GDM1 (cell line): ENCODE data around the gene UAP1L1.

ENCODE experiments used
- DNase-seq: peaks from one replicate; lab custom pipeline; 2025; lab: John Stamatoyannopoulos, UW

The UAP1L1 gene

GRCh38 chr9:137097761-137098462 is 20.6 kb downstream of the UAP1L1 start:
- no peak for DNase-seq

GRCh38 chr9:137099231-137099630 is 21.9 kb downstream of the UAP1L1 start:
- DNase-seq = no peak

DNA sequence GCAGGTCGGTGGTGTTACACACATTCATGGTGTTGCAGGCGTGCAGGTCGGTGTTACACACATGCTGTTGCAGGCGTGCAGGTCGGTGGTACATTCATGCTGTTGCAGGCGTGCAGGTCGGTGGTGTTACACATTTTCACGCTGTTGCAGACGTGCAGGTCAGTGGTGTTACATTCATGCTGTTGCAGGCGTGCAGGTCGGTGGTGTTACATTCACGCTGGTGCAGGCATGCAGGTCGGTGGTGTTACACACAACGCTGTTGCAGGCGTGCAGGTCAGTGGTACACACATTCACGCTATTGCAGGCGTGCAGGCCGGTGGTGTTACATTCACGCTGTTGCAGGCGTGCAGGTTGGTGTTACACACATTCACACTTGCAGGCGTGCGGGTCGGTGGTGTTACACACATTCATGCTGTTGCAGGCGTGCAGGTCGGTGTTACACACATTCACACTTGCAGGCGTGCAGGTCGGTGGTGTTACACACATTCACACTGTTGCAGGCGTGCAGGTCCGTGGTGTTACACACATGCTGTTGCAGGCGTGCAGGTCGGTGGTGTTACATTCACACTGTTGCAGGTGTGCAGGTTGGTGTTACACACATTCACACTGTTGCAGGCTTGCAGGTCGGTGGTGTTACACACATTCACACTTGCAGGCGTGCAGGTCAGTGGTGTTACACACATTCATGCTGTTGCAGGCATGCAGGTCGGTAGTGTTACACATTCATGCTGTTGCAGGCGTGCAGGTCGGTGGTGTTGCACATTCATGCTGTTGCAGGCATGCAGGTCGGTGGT is 26.1 kb downstream of the UAP1L1 start:
- no peak for DNase-seq

- DNase-seq = no peak
Observed at GRCh38 chr9:137105814-137106661, 28.7 kb downstream of the UAP1L1 start.

DNA sequence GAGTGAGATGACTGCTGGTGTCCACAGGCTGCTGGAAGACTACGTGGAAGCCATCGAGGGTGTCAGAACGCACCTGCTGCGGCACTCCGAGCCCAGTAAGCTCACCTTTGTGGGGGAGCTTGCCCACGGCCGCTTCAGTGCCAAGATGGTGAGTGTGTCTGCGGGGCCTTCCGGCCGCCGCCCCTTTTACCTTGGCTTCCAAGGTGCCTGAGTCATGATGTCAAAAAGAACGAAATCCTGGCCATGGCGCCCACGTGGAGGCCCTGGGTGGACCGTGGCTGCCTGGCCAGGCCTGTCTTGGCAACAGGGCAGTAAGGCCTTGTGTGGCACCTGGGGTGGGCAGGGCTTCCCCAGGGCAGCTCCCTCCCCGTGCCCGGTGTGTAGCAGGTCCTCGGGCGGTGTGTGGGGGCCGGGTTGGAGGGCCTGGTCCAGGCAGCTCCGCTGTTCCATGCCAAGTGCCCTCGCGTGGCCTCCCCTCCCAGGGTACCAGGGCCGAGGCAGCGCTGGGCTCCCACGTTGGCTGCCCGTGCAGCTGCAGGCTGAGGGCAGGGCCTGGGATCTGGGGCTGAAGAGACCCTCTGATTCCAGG is 29.4 kb downstream of the UAP1L1 start:
- no peak for DNase-seq

DNA sequence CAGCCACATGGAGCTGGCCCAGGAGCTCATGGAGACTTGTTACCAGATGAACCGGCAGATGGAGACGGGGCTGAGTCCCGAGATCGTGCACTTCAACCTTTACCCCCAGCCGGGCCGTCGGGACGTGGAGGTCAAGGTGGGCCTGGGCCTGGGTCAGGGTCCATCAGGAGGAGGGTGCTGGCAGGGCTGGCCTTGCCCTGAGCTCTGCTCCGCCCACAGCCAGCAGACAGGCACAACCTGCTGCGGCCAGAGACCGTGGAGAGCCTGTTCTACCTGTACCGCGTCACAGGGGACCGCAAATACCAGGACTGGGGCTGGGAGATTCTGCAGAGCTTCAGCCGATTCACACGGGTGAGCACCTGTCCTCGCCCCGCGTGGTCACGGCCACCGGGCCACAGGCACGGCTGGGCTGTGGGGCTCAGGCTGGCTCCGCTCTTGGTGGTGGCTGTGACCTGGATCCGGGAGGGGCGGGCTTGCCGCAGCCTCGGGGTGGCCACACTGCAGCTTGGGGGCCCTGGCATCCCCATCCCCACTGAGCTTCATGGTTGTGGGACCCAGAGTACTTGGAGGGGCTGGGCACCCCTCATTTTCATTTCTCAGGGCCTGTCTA is 30.1 kb downstream of the UAP1L1 start:
- DNase-seq = no peak

GRCh38 chr9:137107982-137108381 is 30.7 kb downstream of the UAP1L1 start:
- no peak for DNase-seq

DNA sequence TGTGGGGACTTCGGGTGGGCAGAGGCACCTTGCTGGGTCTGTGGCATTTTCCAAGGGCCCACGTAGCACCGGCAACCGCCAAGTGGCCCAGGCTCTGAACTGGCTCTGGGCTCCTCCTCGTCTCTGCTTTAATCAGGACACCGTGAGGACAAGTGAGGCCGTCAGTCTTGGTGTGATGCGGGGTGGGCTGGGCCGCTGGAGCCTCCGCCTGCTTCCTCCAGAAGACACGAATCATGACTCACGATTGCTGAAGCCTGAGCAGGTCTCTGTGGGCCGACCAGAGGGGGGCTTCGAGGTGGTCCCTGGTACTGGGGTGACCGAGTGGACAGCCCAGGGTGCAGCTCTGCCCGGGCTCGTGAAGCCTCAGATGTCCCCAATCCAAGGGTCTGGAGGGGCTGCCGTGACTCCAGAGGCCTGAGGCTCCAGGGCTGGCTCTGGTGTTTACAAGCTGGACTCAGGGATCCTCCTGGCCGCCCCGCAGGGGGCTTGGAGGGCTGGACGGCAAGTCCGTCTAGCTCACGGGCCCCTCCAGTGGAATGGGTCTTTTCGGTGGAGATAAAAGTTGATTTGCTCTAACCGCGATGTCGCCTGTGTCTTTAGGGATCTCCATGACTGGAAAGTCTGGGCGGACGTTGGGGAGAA is 31.4 kb downstream of the UAP1L1 start:
- no peak for DNase-seq

GRCh38 chr9:137109250-137110146 is 32.2 kb downstream of the UAP1L1 start:
- DNase-seq = no peak

DNA sequence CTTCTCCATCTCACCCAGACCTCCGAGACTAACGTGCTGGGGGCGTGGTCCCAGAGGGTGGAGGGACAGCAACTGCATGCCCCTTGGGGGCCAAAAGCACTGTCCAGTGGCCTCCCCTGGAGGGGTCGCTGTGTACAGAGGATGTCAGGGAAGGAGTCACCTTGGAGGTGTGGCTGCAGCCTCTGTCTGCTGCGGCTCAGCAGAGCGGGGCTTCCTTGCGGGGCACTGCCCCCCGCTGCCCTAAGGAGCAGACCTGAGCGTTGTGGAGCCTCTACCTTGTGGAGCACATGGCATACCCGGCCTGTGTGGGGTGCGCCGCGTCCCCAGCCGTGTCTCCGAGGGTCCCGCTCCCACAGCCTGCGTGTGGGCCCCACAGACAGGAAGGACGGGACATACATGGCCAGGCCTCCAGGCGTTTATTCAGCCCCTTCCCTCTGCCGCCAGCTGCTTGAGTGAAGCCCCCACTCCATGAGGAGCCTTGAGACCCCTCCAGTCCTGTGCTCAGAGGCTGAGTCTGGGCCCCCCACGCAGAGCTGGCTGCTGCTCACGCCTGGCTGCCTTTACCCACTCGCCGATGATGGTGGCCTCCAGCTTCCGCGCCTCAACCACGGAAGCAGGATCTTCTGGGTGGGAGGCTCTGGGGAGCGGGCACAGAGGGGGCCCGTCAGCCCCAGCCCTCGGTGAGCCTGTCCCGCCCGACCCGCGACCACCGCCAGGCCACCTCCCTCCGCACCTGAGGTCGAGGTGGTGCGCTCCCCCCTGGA is 33.0 kb downstream of the UAP1L1 start:
- no peak for DNase-seq

DNA sequence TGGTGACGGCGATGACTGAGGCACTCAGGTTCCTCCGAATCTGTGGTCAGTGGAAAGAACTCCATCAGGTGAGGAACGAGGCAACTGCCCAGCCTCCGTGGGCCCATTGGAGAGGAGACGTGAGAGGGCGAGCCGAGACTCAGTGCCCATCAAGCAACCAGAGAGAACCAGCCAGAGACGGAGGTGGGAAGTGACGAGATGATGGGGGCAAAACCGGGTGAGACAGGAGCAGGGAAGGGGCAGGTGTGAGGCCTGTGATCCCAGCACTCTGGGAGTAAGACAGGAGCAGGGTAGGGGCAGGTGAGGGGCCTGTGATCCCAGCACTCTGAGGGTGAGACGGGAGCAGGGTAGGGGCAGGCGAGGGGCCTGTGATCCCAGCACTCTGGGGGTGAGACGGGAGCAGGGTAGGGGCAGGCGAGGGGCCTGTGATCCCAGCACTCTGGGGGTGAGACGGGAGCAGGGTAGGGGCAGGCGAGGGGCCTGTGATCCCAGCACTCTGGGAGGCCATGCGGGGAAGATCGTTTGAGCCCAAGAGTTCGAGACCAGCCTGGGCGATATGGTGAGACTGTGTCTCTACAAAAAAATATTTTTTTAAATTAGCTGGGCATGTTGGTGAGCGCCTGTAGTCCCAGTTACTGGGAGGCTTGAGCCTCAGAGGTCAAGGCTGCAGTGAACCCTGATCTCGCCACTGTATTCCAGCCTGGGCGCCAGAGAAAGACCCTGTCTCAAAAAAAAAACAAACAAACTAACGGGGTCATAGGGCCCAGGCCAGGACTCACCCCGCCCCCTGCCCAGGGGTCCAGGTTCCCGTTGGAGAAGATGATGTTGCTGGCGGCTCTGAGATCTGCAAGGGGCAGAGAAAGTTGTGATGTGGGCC is 33.8 kb downstream of the UAP1L1 start:
- DNase-seq = no peak

DNA sequence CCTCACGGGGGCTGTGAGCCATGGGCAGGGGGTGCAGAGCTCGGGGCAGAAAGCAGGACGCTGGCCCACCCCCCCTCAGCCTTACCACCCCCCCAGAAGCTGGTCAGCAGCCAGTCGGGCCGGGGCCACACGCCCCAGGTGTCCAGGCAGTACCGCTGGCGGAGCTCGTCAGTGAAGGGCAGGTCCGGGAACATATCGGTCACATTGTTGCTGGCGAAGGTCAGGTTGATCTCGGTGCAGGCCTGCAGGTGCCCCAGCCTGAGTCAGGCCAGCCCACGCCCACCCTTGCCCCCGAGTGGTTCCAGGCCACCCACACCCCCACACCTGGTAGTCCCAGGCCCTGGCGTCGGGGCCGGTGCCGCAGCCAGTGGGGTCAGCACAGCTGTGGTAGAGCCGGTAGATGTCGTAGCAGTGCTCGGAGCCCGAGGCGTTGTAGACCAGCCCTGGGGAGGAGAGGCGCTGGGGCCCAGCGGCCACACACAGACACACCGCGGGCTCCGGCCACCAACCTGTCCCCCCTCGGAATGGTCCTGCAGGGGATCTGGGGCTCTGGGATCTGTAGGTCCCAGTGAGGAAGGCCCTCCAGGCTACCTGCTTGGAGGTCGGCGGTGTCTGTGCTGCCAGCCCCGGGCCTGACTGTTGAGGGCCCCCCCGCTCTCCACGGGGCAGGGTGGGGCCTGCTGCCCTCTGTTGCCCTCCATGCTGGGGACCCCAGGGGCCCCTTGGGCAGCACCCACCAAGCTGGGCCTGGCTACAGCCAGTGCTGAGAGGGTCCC is 34.7 kb downstream of the UAP1L1 start:
- no peak for DNase-seq

- no peak for DNase-seq
Observed at GRCh38 chr9:137112564-137113384, 35.5 kb downstream of the UAP1L1 start.

DNA sequence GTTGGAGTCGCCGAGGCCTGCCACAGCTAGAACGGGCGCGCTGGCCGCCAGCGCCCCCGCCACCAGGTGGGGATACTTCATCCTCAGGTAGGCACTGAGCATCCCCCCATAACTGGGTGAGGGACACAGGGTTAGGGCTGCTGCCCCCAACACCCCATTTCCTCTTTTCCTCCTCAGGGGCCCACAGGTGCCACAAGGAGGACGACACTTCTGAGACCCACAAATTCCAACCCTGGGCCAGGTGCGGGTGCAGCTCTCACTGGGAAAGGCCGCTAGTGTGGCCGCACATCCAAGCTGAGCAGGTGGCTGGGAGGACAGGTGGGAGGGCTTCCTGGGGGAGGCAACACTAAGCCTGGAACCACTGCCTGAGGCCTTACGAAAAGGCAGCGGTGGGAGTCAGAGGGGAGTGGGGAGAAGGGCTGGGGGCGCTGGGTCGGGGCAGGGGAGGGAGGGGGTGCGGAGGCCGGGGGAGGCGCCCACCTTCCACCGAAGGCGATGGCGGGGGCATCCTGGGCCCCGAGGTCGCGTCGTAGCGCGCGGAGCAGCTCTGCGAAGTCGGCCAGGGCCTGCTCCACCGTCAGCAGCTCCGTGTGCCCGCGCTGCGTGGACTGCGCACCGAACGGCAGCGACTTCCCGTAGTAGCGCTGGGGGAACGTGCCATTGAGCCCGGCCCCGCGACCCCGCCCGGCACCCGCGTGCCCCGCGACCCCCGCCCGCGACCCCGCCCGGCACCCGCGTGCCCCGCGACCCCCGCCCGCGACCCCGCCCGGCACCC is 36.3 kb downstream of the UAP1L1 start:
- no peak for DNase-seq

DNA sequence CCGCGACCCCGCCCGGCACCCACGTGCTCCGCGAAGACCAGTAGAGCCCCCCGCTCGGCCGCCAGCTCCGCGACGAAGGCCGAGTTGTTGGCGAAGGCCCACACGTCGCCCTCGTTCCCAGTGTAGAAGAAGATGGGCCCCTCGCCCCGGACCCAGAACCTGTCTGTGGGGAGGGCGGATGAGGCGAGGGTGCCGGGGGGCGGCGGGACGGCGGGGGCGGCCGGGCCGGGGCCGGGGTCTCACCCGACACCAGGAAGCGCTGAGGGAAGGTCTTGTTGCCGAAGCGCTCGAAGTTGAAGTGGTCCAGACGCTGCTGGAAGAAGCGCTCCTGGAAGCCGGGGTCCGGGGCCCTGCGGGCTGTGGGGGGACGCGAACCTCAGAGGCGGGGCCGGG is 36.9 kb downstream of the UAP1L1 start:
- no peak for DNase-seq
